Measurements from ENCODE around the gene TTC28. TPM values are rescaled to one million over a fixed set of nuclear protein-coding genes. Genes with fewer than 3 reads are reported as not detected.

Gene TTC28
- total RNA-seq, 1 donor from 2014 or later: 10.4 TPM

- no peak for DNase-seq (ENCODE audit: missing footprints)
- intact Hi-C loops (cut with DNase I): loop anchor here (10.0 kb wide), 1 partner anchor 799 kb away; no protein-coding TSS in a partner anchor
- ATAC-seq: no peak
Measured at GRCh38 chr22:28025866-28026575, 653.6 kb downstream of the TTC28 start.

GRCh38 chr22:28025333-28025732, 654.3 kb downstream of the TTC28 start:
- DNase-seq (ENCODE audit: missing footprints) (no peak), ATAC-seq (no peak)
- intact Hi-C loops (cut with DNase I): loop anchor here (10.0 kb wide), 1 partner anchor 799 kb away; no protein-coding TSS in a partner anchor

- intact Hi-C loops (cut with DNase I): loop anchor here (5.0 to 10.0 kb wide), 2 partner anchors 418 to 800 kb away; no protein-coding TSS in a partner anchor
- ATAC-seq (peak; percentile 38), DNase-seq (ENCODE audit: missing footprints) (no peak)
Measured at GRCh38 chr22:28024422-28024888, 655.2 kb downstream of the TTC28 start.

GRCh38 chr22:28023774-28024173, 655.9 kb downstream of the TTC28 start:
- DNase-seq (ENCODE audit: missing footprints) (no peak), ATAC-seq (peak; percentile 40)
- intact Hi-C loops (cut with DNase I): loop anchor here (5.0 to 10.0 kb wide), 2 partner anchors 419 to 801 kb away; no protein-coding TSS in a partner anchor

- intact Hi-C loops (cut with DNase I): loop anchor here (5.0 to 10.0 kb wide), 2 partner anchors 419 to 802 kb away; no protein-coding TSS in a partner anchor
- DNase-seq (ENCODE audit: missing footprints) (no peak), ATAC-seq (no peak)
Measured at GRCh38 chr22:28023036-28023435, 656.6 kb downstream of the TTC28 start.

GRCh38 chr22:28021998-28022660, 657.5 kb downstream of the TTC28 start:
- no peak for ATAC-seq
- no peak for DNase-seq (ENCODE audit: missing footprints)
- intact Hi-C loops (cut with DNase I): loop anchor here (1.0 to 10.0 kb wide), 3 partner anchors 28 to 803 kb away; no protein-coding TSS in a partner anchor

- ATAC-seq: no peak
- intact Hi-C loops (cut with DNase I): loop anchor here (1.0 to 10.0 kb wide), 3 partner anchors 29 to 803 kb away; no protein-coding TSS in a partner anchor
- no peak for DNase-seq (ENCODE audit: missing footprints)
Measured at GRCh38 chr22:28021116-28021997, 658.3 kb downstream of the TTC28 start.

GRCh38 chr22:28019881-28020861, 659.5 kb downstream of the TTC28 start:
- ATAC-seq: peak; percentile 66
- intact Hi-C loops (cut with DNase I): loop anchor here (1.0 to 10.0 kb wide), 3 partner anchors 422 to 805 kb away; no protein-coding TSS in a partner anchor
- DNase-seq (ENCODE audit: missing footprints): peak; percentile 87

- intact Hi-C loops (cut with DNase I): no loop called here
- DNase-seq (ENCODE audit: missing footprints) (no peak), ATAC-seq (no peak)
Measured at GRCh38 chr22:28019360-28019759, 660.3 kb downstream of the TTC28 start.

GRCh38 chr22:28018461-28018927, 661.1 kb downstream of the TTC28 start:
- DNase-seq (ENCODE audit: missing footprints): peak; percentile 43
- intact Hi-C loops (cut with DNase I): no loop called here
- no peak for ATAC-seq

- ATAC-seq (no peak), DNase-seq (ENCODE audit: missing footprints) (peak; percentile 27)
- intact Hi-C loops (cut with DNase I): no loop called here
Measured at GRCh38 chr22:28017859-28018258, 661.8 kb downstream of the TTC28 start.

GRCh38 chr22:28017558-28017820, 662.2 kb downstream of the TTC28 start:
- ATAC-seq: no peak
- intact Hi-C loops (cut with DNase I): no loop called here
- peak; percentile 33 for DNase-seq (ENCODE audit: missing footprints)

GRCh38 chr22:28016781-28017557, 662.7 kb downstream of the TTC28 start:
- intact Hi-C loops (cut with DNase I): no loop called here
- ATAC-seq: no peak
- DNase-seq (ENCODE audit: missing footprints): peak; percentile 45

GRCh38 chr22:28015676-28016601, 663.7 kb downstream of the TTC28 start:
- intact Hi-C loops (cut with DNase I): no loop called here
- DNase-seq (ENCODE audit: missing footprints) (peak; percentile 64), ATAC-seq (no peak)

GRCh38 chr22:28015046-28015425, 664.6 kb downstream of the TTC28 start:
- intact Hi-C loops (cut with DNase I): no loop called here
- ATAC-seq (no peak), DNase-seq (ENCODE audit: missing footprints) (no peak)

Measured in Right ventricle myocardium inferior (tissue), 1 donor.